MCF 10A (cell line): ENCODE results near the gene FOXO3. TPM values are rescaled to one million over a fixed set of nuclear protein-coding genes. Genes with fewer than 3 reads are reported as not detected.
A peak's percentile ranks its signal among the peaks of the same experiment; 100 is the strongest.

Source experiments
- BruUV-seq: library from RNA; stranded (reverse); fragments of 400-500 nt; replicated peaks from 2 replicates; lab custom pipeline; 2021; lab: Mats Ljungman, UMichigan
- CTCF ChIA-PET: fragments of 300-600 bp; sonication (Branson Sonifier 250); formaldehyde crosslinking; extraction: SDS; loops from one replicate; lab custom pipeline; 2021; ENCODE audit warnings: antibody characterized with exemption, inconsistent platforms; lab: Yijun Ruan, JAX
- POLR2A ChIA-PET: fragments of 300-600, 350-650 bp; sonication (Branson Sonifier 250); formaldehyde crosslinking; extraction: SDS; loops from one replicate; lab custom pipeline; 2020; ENCODE audit warnings: antibody characterized with exemption, inconsistent platforms; lab: Yijun Ruan, JAX
- DNase-seq: peaks from one replicate; pipeline ENCODE4 v3.0.0-alpha.2; 2018; ENCODE audit not compliant: unreplicated experiment
- H3K27ac Mint-ChIP-seq: one replicate; pipeline ENCODE4 v1.8.0; 2022; ENCODE audit warnings: mild to moderate bottlenecking, low read depth, mixed read lengths; ENCODE audit not compliant: unreplicated experiment
- H3K27me3 Mint-ChIP-seq: one replicate; pipeline ENCODE4 v1.8.0; 2022; ENCODE audit warnings: mixed read lengths; ENCODE audit not compliant: insufficient read depth, unreplicated experiment
- H3K36me3 Mint-ChIP-seq: one replicate; pipeline ENCODE4 v1.8.0; 2022; ENCODE audit warnings: mild to moderate bottlenecking, moderate library complexity, mixed read lengths; ENCODE audit not compliant: insufficient read depth, unreplicated experiment
- H3K4me1 Mint-ChIP-seq: one replicate; pipeline ENCODE4 v1.8.0; 2022; ENCODE audit warnings: mixed read lengths; ENCODE audit not compliant: insufficient read depth, unreplicated experiment
- H3K4me3 Mint-ChIP-seq: one replicate; pipeline ENCODE4 v1.8.0; 2022; ENCODE audit warnings: mild to moderate bottlenecking, moderate library complexity, mixed read lengths; ENCODE audit not compliant: unreplicated experiment
- H3K9me3 Mint-ChIP-seq: one replicate; pipeline ENCODE4 v1.8.0; 2022; ENCODE audit warnings: mixed read lengths; ENCODE audit not compliant: unreplicated experiment
- intact Hi-C: fragments of 100-400 bp; cut with micrococcal nuclease; formaldehyde crosslinking; loops from 2 replicates; pipeline ENCODE4 v1.14.1; 2022
- total RNA-seq: library from RNA; stranded (reverse); gene quantifications from 2 replicates; pipeline ENCODE4 v1.2.3, GENCODE V29; 2022
- TF ChIP-seq, protein P1 (sequence below): fragments of 200-600 bp; IDR thresholded peaks from one replicate; pipeline ENCODE4 v1.8.0; 2022; ENCODE audit warnings: antibody characterized with exemption, mild to moderate bottlenecking; ENCODE audit not compliant: unreplicated experiment

FOXO3 gene
- total RNA-seq, 1 experiment from 2014 or later, result 53.0 TPM

DNA sequence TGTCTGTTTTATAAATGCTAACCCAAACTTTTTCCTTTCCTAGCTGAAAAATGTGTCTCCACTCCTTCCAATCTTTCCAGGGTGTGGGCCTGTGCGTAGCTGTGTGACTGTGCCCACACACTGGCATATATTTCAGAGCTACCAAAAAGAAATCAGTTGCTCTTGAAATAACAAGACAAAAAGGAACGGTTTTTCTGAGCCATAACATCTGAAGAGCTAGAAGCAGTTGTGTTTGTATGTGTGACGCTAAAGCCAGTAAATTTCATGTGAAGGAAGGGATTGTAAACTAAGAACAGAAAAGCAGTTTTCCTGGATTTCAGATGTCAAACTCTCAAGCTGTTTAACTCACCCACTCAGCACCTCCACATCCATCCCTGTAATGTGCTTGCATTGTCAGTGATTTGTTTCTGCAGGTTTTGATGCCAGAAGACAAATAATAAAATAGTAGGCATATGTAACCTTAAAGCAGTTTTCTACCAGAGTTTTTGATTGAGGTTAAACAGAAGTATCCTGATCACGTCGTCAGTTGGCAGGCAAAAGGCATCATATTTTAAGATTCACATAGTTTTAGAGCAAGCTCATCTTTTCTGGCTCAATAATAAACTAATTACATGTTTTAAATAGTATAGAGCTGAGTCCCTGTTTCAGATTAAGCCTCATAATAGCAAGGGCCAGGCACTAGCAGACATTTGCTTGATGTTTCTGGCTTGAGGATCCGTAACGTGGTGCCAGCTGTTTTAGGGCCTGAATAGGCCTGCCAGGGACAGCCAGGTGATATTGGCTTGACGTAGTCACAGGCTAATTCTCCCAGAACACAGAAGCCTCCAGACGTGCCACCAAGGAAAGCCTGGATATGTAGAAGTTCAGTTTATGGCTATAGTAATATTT, 90.9 kb downstream of the FOXO3 start:
- H3K27me3 Mint-ChIP-seq, result no peaks in the 10 kb centered on the region
- peak overlapping the region; percentile 41 for H3K4me3 Mint-ChIP-seq
- peaks cover 60% of the 10 kb centered on the region for H3K36me3 Mint-ChIP-seq
- intact Hi-C loops, result loop anchor here (2.0 to 5.0 kb wide), 3 partner anchors 86 to 131 kb away; no protein-coding TSS in a partner anchor
- TF ChIP-seq, protein P1, sequence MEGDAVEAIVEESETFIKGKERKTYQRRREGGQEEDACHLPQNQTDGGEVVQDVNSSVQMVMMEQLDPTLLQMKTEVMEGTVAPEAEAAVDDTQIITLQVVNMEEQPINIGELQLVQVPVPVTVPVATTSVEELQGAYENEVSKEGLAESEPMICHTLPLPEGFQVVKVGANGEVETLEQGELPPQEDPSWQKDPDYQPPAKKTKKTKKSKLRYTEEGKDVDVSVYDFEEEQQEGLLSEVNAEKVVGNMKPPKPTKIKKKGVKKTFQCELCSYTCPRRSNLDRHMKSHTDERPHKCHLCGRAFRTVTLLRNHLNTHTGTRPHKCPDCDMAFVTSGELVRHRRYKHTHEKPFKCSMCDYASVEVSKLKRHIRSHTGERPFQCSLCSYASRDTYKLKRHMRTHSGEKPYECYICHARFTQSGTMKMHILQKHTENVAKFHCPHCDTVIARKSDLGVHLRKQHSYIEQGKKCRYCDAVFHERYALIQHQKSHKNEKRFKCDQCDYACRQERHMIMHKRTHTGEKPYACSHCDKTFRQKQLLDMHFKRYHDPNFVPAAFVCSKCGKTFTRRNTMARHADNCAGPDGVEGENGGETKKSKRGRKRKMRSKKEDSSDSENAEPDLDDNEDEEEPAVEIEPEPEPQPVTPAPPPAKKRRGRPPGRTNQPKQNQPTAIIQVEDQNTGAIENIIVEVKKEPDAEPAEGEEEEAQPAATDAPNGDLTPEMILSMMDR, result no peak
- H3K9me3 Mint-ChIP-seq, result no peaks in the 10 kb centered on the region
- peak overlapping the region; percentile 83 for H3K27ac Mint-ChIP-seq
- DNase-seq, result peak; percentile 34
- ChIA-PET POLR2A (interaction anchor here (0.6 to 7.8 kb wide), 25 partner anchors 9 to 441 kb away, joined by 3 to 70 read pairs (median 5); partner anchors contain the start of gene FOXO3), CTCF (interaction anchor here (0.6 to 1.7 kb wide), 7 partner anchors 27 to 1900 kb away, joined by 3 to 7 read pairs (median 3); no protein-coding TSS in a partner anchor)
- TSS peak; percentile 50 for BruUV-seq
- H3K4me1 Mint-ChIP-seq, result peaks cover 70% of the 10 kb centered on the region

DNA sequence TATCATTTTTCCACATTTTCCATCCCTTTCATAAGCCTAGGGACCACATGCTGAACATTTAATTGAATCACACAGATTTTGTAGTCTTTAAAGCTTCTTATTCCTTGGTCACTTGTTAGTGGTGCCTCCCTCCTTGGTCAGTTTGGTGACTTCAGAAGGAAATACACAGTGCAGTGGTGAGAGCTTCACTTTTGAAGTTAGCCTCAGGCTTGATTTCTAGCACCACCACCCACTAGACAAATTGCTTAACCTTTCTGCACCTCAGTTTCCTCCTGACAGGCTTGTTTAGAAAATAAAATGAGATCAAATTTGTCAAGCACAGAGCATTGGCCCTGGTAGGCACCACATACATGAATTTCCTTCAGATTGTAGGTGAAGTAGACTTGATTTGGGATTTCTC, 91.7 kb downstream of the FOXO3 start:
- Mint-ChIP-seq H3K27ac (peak overlapping the region; percentile 83), H3K9me3 (no peaks in the 10 kb centered on the region), H3K4me3 (peak overlapping the region; percentile 41), H3K4me1 (peaks cover 73% of the 10 kb centered on the region), H3K27me3 (no peaks in the 10 kb centered on the region), H3K36me3 (peaks cover 54% of the 10 kb centered on the region)
- POLR2A ChIA-PET, result interaction anchor here (1.2 to 7.8 kb wide), 12 partner anchors 15 to 196 kb away, joined by 4 to 70 read pairs (median 11); partner anchors contain the start of genes ARMC2 and FOXO3
- intact Hi-C loops, result loop anchor here (5.0 kb wide), 1 partner anchor 85 kb away; no protein-coding TSS in a partner anchor
- no peak for DNase-seq
- no TSS peak for BruUV-seq
- CTCF ChIA-PET, result interaction anchor here (0.6 to 1.0 kb wide), 5 partner anchors 14 to 1901 kb away, joined by 3 to 4 read pairs (median 3); no protein-coding TSS in a partner anchor
- TF ChIP-seq, protein P1, result no peak

DNA sequence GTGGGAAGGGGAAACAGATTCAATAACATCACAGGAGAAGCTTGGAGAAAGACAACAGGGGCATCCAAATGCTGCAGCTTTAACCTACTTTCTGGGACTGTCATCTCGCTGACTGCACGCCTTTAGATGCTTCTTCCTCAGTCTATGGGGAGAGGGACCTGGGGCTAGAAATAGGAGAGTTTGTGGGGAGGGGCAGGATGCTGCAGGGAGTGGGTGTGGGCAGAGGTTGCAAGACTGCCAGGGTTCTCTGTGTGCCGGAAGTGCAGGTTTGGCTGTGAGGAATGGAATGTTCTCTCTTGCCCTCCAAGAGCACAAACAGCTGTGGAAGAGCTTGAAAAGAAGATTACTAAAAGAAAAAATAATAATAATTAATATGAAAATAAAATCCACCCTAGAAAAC, 93.2 kb downstream of the FOXO3 start:
- Mint-ChIP-seq H3K4me3 (peak overlapping the region; percentile 39), H3K4me1 (peaks cover 72% of the 10 kb centered on the region), H3K9me3 (no peaks in the 10 kb centered on the region), H3K36me3 (peaks cover 53% of the 10 kb centered on the region), H3K27ac (peak overlapping the region; percentile 83), H3K27me3 (no peaks in the 10 kb centered on the region)
- no TSS peak for BruUV-seq
- peak; percentile 63 for DNase-seq
- ChIA-PET CTCF (interaction anchor here (0.6 to 1.2 kb wide), 6 partner anchors 18 to 420 kb away, joined by 3 to 4 read pairs (median 3); no protein-coding TSS in a partner anchor), POLR2A (interaction anchor here (0.6 to 7.8 kb wide), 20 partner anchors 9 to 440 kb away, joined by 3 to 70 read pairs (median 4); partner anchors contain the start of genes FOXO3 and SESN1)
- TF ChIP-seq, protein P1, result no peak
- intact Hi-C loops, result loop anchor here (5.0 kb wide), 1 partner anchor 83 kb away; no protein-coding TSS in a partner anchor
